ENCODE results near the gene NLRC5. TPM values are rescaled to one million over a fixed set of nuclear protein-coding genes. Genes with fewer than 3 reads are reported as not detected.

NLRC5 gene
- total and polyA plus RNA-seq, 9 of the 15 experiments (the other 6 are each of a cell fraction or from before 2014, with no cell fraction given) = 0.59 to 0.71 TPM; not detected in 7

GRCh38 chr16:56964243-56965148 lies 24.9 kb upstream of the NLRC5 start (continued):
- TF ChIP-seq ZBTB9 (CRISPR knock-in tag; IDR thresholded peaks at IDR 0.05) (no peak), HES1 (IDR thresholded peaks at IDR 0.05; ENCODE audit: low read depth) (0 out of 2 replicates have a peak, but pooled peaks have one; percentile 36), MCM5 (IDR thresholded peaks at IDR 0.05; ENCODE audit: low read depth) (no peak), HMGXB4 (CRISPR knock-in tag; IDR thresholded peaks at IDR 0.05) (peak; percentile 80; the same call in 1 of the 2 replicates), ZBTB34 (CRISPR knock-in tag; IDR thresholded peaks at IDR 0.05) (no peak), MGA (IDR thresholded peaks at IDR 0.05) (no peak), MTA3 (IDR thresholded peaks at IDR 0.05; ENCODE audit: borderline replicate concordance) (peak; percentile 54; the same call in 1 of the 2 replicates), E2F3 (CRISPR knock-in tag; IDR thresholded peaks at IDR 0.05) (no peak), ZZZ3 (IDR thresholded peaks at IDR 0.05) (no peak)
